ENCODE measurements around the gene CUL2.
"Not testable (repeated sequence)": the region's sequence is repeated elsewhere in the genome, so short reads cannot be mapped to it uniquely, and the experiment has no call there.

The CUL2 gene

GRCh38 chr10:35090162-35090954 lies at the start of gene CUL2:
CUL2 (minus strand) TSS chr10:35090341; CDS start chr10:35071317, 19,024 bp downstream.
- DNase-seq = peak; percentile 85

GRCh38 chr10:35136263-35136815 lies 46.2 kb upstream of the CUL2 start:
- no peak for DNase-seq

- no peak for DNase-seq
Measured at GRCh38 chr10:35135861-35136260, 45.7 kb upstream of the CUL2 start.

GRCh38 chr10:35133586-35133985 lies 43.4 kb upstream of the CUL2 start:
- no peak for DNase-seq

- DNase-seq = no peak
Measured at GRCh38 chr10:35132727-35133126, 42.6 kb upstream of the CUL2 start.

- no peak for DNase-seq
Measured at GRCh38 chr10:35130663-35131062, 40.5 kb upstream of the CUL2 start.

GRCh38 chr10:35129185-35129674 lies 39.1 kb upstream of the CUL2 start:
- no peak for DNase-seq

GRCh38 chr10:35127289-35127891 lies 37.2 kb upstream of the CUL2 start:
- DNase-seq = peak; percentile 54

GRCh38 chr10:35126530-35127288 lies 36.6 kb upstream of the CUL2 start, which contains the start of gene CREM:
CREM (plus strand) TSS chr10:35126846; CDS start chr10:35137836, 10,990 bp downstream.
- peak; percentile 100 for DNase-seq

GRCh38 chr10:35126062-35126529 lies 36.0 kb upstream of the CUL2 start:
- DNase-seq = no peak

- DNase-seq = no peak
Measured at GRCh38 chr10:35124540-35124939, 34.4 kb upstream of the CUL2 start.

GRCh38 chr10:35119378-35119777 lies 29.2 kb upstream of the CUL2 start:
- DNase-seq = no peak

- DNase-seq = no peak
Measured at GRCh38 chr10:35112571-35112970, 22.4 kb upstream of the CUL2 start.

- DNase-seq = no peak
Measured at GRCh38 chr10:35103882-35104281, 13.7 kb upstream of the CUL2 start.

GRCh38 chr10:35097510-35097909 lies 7.4 kb upstream of the CUL2 start:
- DNase-seq = no peak

GRCh38 chr10:35096312-35096711 lies 6.2 kb upstream of the CUL2 start:
- no peak for DNase-seq

GRCh38 chr10:35092851-35093250 lies 2.7 kb upstream of the CUL2 start:
- DNase-seq = no peak

GRCh38 chr10:35091994-35092790 lies 2.1 kb upstream of the CUL2 start:
- no peak for DNase-seq

GRCh38 chr10:35089611-35090161 lies 455 bp downstream of the CUL2 start:
- DNase-seq = no peak

GRCh38 chr10:35083242-35083641 lies 6.9 kb downstream of the CUL2 start:
- DNase-seq = no peak

GRCh38 chr10:35080261-35080660 lies 9.9 kb downstream of the CUL2 start:
- not testable (repeated sequence) for DNase-seq

GRCh38 chr10:35079763-35080162 lies 10.4 kb downstream of the CUL2 start:
- no peak for DNase-seq

Data from stimulated activated CD4-positive, alpha-beta T cell treated with anti-CD3 and anti-CD28 coated beads, Interleukin-12 subunit alpha, Interleukin-12 subunit beta, amount 100 ng/mL, for 4 hours (primary cell).